Measurements from ENCODE around the gene UBALD1.

DNA sequence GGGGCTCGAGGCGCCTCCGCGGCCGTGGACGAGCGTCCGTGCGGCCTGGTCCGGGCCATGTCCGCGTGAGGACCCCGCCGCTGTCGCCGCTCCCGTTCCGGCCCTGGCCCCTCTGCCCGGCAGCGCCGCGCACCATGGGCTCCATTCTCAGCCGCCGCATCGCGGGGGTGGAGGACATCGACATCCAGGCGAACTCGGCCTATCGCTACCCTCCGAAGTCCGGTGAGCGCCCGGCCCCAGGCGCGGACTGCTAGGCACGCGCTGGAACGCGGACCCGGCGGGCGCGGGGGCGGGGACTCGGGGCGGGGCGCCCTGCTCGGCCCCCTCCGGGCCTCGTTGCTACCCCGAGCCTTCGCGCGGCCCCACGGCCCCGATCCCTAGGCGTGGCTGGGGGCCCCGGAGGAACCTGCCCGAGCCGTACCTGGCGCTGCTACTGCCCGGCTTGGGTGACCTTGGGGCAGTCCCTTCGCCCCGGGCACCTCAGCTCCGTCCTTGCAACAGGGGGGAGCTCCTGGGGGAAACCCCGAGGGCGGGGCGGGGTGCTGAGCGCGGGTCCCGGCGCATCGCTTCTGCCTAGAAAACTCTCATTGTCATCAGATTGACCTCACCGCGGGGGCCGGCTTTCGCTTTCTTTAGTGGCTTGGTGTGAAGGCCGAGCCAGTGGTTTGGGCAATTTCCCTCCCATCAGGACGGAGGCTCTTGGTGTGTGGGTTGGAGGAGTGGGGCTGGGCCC lies 10.3 kb upstream of the UBALD1 start:
- TF ChIP-seq, protein P1, sequence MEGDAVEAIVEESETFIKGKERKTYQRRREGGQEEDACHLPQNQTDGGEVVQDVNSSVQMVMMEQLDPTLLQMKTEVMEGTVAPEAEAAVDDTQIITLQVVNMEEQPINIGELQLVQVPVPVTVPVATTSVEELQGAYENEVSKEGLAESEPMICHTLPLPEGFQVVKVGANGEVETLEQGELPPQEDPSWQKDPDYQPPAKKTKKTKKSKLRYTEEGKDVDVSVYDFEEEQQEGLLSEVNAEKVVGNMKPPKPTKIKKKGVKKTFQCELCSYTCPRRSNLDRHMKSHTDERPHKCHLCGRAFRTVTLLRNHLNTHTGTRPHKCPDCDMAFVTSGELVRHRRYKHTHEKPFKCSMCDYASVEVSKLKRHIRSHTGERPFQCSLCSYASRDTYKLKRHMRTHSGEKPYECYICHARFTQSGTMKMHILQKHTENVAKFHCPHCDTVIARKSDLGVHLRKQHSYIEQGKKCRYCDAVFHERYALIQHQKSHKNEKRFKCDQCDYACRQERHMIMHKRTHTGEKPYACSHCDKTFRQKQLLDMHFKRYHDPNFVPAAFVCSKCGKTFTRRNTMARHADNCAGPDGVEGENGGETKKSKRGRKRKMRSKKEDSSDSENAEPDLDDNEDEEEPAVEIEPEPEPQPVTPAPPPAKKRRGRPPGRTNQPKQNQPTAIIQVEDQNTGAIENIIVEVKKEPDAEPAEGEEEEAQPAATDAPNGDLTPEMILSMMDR (optimal IDR thresholded peaks at IDR 0.05 in 1 of 3, IDR thresholded peaks at IDR 0.05 in 1 of 3, conservative IDR thresholded peaks at IDR 0.05 in 1 of 3; ENCODE audit: extremely low read depth in 1 of 3, insufficient read depth in 2 of 3, low read length in 3 of 3), result no peak
- no peak for TF ChIP-seq EZH2 (IDR thresholded peaks at IDR 0.05; ENCODE audit: low read length)
